HG02981 (cell line): ENCODE results near the gene C4orf51.

Experiments
- ATAC-seq: cut with Tn5 transposase; IDR thresholded peaks from one replicate; pipeline ENCODE4 v1.9.1; 2021; ENCODE audit warnings: mild to moderate bottlenecking, moderate library complexity; ENCODE audit not compliant: unreplicated experiment

Gene C4orf51

GRCh38 chr4:145755802-145756201 is 75.9 kb downstream of the C4orf51 start:
- ATAC-seq: no peak

DNA sequence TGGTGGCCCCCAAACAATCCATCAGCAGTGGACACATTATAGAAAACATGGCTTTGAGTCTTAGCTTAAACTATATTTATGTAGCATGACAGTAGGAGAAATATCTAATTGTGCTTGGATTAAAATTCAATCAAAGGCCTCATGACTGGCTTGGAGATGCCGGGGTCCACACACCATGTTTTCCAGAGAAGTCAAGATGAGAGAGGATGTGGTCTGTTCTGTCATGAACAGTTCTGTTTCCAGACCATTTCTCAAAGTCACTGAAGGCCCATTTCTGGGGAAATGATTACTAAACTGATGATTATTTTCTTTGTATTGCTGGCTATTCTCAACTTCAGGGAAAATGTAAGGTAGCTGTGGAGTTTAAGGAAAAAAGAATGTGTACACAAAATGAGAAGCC is 76.3 kb downstream of the C4orf51 start:
- ATAC-seq: no peak

- no peak for ATAC-seq
These were observed 77.2 kb downstream of the C4orf51 start for GRCh38 chr4:145757188-145757587.

- no peak for ATAC-seq
These were observed 80.2 kb downstream of the C4orf51 start for GRCh38 chr4:145760176-145760575.

GRCh38 chr4:145760961-145761929 is 81.3 kb downstream of the C4orf51 start:
- ATAC-seq: no peak

DNA sequence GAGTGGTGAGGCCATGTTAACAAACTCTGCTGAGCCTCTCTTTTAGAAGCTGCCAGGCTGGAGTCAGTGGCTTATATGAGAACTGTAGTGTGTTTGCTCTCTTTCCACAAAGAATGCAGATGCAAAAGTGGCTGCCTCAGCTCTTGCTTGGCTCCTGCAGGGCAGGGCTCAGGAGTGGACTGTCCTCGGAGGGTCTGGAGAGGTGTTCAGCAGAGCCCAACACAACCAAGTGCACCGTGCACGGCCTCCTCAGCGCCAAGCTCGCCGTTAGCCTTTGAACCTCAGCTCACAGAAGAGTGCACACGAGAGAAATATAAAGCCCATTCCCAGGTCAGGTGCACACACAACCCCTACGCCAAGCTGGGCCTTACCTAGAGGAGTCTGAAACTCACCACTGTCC is 82.8 kb downstream of the C4orf51 start:
- ATAC-seq: no peak

DNA sequence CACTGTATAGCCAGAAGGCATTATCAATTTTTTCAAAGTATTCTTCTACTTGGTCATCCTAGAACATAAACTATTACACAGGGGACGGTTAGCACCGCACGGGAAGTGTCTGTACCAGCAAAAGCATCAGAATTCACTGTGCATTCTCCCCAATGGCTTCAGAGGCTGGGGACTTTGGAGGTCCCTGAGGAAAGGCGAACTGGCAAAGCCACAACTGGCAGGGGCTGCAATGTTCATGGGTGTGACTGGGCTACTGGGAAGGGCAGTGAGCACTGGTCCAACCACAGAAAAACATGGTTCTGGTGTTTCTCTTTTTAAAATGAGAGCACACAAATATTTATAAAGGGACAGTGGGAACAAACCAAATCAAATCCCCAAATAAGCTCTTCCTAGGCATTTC is 83.5 kb downstream of the C4orf51 start:
- ATAC-seq: no peak

GRCh38 chr4:145766273-145766672 is 86.3 kb downstream of the C4orf51 start:
- no peak for ATAC-seq

- ATAC-seq: no peak
These were observed 89.6 kb downstream of the C4orf51 start for GRCh38 chr4:145769450-145770037.

DNA sequence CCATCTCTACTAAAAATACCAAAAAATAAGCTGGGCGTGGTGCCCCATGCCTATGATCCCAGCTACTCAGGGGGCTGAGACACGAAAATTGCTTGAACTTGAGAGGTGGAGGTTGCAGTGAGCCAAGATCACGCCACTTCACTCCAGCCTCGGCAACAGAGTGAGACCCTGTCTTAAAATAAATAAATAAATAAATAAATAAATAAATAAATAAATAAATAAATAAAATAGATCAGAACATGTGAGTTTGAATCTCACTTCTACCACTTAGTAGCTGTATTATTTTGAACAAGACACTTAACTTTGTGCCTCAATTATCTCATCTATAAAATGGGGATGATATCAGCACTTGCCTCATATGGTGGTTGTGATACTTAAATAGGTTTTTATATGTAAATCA is 90.2 kb downstream of the C4orf51 start:
- no peak for ATAC-seq

GRCh38 chr4:145772347-145772746 is 92.4 kb downstream of the C4orf51 start:
- ATAC-seq: no peak

GRCh38 chr4:145773581-145774234 is 93.8 kb downstream of the C4orf51 start:
- peak; percentile 93 for ATAC-seq

DNA sequence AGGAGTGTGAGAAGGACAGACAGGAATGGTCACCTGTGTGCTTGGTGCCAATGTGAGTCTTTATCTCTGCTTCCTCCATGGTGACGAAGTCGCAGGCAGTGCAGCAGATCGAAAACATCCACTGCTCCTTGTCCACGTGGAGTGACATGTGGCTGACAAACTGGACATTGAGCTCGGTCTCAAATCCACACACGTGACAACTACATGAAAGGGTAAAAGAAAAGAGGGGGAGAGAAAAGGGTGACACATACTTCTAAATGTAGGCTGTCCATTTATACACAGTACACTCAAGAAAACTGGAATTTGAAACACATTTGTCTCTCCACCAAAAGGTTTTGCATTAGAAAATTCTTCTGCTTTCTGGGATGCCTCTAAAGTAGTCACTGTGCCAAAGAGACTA is 94.5 kb downstream of the C4orf51 start:
- no peak for ATAC-seq

GRCh38 chr4:145775406-145775805 is 95.5 kb downstream of the C4orf51 start:
- ATAC-seq: no peak

GRCh38 chr4:145776208-145776607 is 96.3 kb downstream of the C4orf51 start:
- ATAC-seq: no peak

DNA sequence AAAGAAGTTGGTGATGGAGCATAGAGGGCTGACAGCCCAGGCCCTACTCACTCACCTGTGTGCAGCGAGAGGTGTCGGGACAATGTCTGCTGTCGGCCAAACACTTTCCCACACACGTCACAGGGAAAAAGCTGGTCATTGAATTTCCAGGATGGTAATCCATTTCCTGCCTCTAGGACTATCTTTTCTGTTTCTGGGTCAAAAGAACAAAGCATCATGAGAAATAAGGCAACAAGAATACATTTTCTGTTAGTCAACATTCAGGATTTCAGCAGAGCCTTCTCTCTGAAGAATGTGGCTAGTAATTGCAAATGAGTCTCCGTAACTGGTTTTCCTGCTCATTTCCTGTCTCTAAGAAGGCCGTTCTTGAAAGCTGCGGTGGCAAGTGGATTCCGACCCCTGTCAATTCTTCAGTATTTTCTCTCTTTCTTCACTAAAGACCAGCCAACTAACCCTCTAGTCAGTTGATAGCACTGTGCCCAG is 99.4 kb downstream of the C4orf51 start:
- ATAC-seq: no peak

- no peak for ATAC-seq
These were observed 101.4 kb downstream of the C4orf51 start for GRCh38 chr4:145781351-145781750.
